Measurements from ENCODE around the gene MACROD2.

GRCh38 chr20:15292405-15292804 lies 1297.1 kb downstream of the MACROD2 start:
- TF ChIP-seq, protein P1, sequence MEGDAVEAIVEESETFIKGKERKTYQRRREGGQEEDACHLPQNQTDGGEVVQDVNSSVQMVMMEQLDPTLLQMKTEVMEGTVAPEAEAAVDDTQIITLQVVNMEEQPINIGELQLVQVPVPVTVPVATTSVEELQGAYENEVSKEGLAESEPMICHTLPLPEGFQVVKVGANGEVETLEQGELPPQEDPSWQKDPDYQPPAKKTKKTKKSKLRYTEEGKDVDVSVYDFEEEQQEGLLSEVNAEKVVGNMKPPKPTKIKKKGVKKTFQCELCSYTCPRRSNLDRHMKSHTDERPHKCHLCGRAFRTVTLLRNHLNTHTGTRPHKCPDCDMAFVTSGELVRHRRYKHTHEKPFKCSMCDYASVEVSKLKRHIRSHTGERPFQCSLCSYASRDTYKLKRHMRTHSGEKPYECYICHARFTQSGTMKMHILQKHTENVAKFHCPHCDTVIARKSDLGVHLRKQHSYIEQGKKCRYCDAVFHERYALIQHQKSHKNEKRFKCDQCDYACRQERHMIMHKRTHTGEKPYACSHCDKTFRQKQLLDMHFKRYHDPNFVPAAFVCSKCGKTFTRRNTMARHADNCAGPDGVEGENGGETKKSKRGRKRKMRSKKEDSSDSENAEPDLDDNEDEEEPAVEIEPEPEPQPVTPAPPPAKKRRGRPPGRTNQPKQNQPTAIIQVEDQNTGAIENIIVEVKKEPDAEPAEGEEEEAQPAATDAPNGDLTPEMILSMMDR (IDR thresholded peaks at IDR 0.05; ENCODE audit: insufficient read depth, low read depth, low read length): no peak
- no peak for TF ChIP-seq EZH2 (IDR thresholded peaks at IDR 0.05; ENCODE audit: insufficient read depth, low read length)
